T-helper 17 cell (primary cell): ENCODE results near the gene SLC4A3. TPM values are rescaled to one million over a fixed set of nuclear protein-coding genes. Genes with fewer than 3 reads are reported as not detected.

Experiments used
- ATAC-seq: fragments of 150-1000 bp; cut with Tn5 transposase; 2 replicates; pipeline ENCODE4 v1.10.0; 2021; ENCODE audit warnings: mild to moderate bottlenecking, moderate library complexity
- DNase-seq, 3 donors: peaks; one replicate each; pipeline versions ENCODE4 v3.0.0 to v3.0.0-alpha.2; 2020 to 2021
- H3K9me3 ChIP-seq: one replicate; pipeline ENCODE4 v1.7.0; 2013; ENCODE audit warnings: low read length, mild to moderate bottlenecking; ENCODE audit not compliant: control insufficient read depth, poor library complexity, severe bottlenecking
- H3K27ac Mint-ChIP-seq: one replicate; pipeline ENCODE4 v1.8.0; 2022; ENCODE audit warnings: mild to moderate bottlenecking, moderate library complexity, mixed read lengths
- H3K27me3 Mint-ChIP-seq: one replicate; pipeline ENCODE4 v1.8.0; 2022; ENCODE audit warnings: mixed read lengths
- H3K36me3 Mint-ChIP-seq: one replicate; pipeline ENCODE4 v1.8.0; 2022; ENCODE audit warnings: low read depth, mixed read lengths
- H3K4me1 Mint-ChIP-seq: one replicate; pipeline ENCODE4 v1.8.0; 2022; ENCODE audit warnings: mild to moderate bottlenecking, mixed read lengths
- H3K4me3 Mint-ChIP-seq: one replicate; pipeline ENCODE4 v1.8.0; 2022; ENCODE audit warnings: mild to moderate bottlenecking, moderate library complexity, mixed read lengths
- total RNA-seq, 4 donors: library from RNA in 2 of 4; stranded (reverse) in 2 of 4; gene quantifications; one replicate each; pipeline ENCODE4 v1.2.3 and lab custom pipeline; 2022 to 2026

SLC4A3 gene
- total RNA-seq, 2 donors from 2014 or later, result 0.08 TPM; not detected in 1

DNA sequence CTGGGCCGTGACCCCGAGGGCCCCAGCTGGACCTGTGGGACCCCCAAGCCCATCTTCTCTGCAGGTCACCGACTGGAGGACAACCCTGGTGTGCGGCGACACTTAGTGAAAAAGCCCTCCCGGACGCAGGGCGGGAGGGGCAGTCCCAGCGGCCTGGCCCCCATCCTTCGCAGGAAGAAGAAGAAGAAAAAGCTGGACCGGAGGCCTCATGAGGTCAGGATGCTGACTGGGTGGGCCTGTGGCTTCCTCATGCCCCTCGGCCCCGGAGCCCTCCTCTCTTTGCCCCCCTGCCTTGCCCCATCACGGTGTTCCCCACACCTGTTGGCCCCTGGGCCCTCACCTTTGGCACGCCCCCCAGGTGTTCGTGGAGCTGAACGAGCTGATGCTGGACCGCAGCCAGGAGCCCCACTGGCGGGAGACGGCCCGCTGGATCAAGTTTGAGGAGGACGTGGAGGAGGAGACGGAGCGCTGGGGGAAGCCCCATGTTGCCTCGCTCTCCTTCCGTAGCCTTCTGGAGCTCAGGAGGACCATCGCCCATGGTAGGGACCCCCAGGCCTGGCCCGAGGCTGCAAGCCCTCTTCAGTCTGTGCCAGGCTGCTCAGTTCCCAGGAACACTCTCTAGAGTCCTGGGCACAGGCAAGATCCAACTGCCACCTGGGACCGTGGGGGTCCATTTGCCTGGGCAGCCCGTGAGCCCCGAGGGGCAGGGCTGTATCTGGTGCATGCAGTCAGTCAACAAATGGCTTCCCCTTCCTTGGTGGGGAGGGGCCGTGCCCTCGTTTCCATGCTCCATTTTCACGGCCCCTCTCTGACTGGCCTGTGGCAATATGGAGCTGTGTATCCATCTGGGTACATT lies 4.7 kb downstream of the SLC4A3 start:
- ATAC-seq (no peak), DNase-seq (no peak)
- Mint-ChIP-seq H3K4me1 (peaks cover under 1% of the 10 kb centered on the region), H3K4me3 (no peak overlapping the region), H3K27ac (no peak overlapping the region), H3K36me3 (peaks cover 1% of the 10 kb centered on the region), H3K27me3 (peaks cover 45% of the 10 kb centered on the region)
- H3K9me3 ChIP-seq, result no peaks in the 10 kb centered on the region

DNA sequence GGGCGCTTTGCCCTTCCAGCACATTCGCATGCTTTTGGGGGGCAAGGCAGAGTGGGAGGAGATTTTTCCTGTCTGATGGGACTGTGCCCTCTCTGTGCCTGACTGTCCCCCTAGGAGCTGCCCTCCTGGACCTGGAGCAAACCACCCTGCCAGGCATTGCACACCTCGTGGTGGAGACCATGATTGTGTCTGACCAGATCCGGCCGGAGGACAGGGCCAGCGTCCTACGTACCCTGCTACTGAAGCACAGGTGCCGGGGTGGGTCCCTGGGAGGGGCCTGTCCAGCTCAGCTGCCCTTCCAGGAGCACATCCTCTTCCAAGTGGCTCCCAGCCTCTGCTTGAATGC lies 5.3 kb downstream of the SLC4A3 start:
- Mint-ChIP-seq H3K4me3 (no peak overlapping the region), H3K27me3 (peaks cover 51% of the 10 kb centered on the region), H3K27ac (no peak overlapping the region), H3K36me3 (peaks cover 3% of the 10 kb centered on the region), H3K4me1 (no peaks in the 10 kb centered on the region)
- no peaks in the 10 kb centered on the region for H3K9me3 ChIP-seq
- DNase-seq (no peak), ATAC-seq (no peak)

DNA sequence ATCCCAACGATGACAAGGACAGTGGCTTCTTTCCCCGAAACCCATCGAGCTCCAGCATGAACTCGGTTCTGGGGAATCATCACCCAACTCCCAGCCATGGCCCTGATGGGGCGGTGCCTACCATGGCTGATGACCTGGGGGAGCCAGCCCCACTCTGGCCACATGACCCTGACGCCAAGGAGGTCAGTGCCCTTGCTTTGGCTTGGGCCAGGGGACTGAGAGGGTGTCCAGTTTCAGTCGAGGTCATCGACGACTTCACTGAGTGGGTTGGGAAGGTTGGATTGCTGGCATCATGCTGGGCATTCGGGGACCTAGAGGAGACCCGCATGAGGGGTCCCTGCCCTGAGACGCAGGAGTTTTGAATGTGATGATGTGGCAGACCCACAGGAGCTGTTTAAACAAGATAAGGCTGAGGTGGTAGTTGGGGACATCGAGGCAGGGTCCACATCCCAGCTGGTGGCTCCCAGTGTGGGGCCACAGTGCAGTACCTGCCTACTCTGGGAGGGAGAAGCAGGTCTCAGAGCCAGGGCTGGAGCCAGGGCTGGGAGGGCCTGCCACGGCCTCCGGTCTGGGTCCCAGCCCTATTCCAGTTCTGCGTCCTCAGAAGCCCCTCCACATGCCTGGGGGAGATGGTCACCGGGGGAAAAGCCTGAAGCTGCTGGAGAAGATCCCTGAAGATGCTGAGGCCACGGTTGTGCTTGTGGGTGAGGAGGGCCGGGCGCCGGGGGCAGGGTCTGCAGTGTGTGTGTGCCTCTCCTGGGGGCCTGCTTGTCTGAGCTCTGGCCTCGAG lies 6.0 kb downstream of the SLC4A3 start:
- H3K27me3 Mint-ChIP-seq, result peaks cover 59% of the 10 kb centered on the region

DNA sequence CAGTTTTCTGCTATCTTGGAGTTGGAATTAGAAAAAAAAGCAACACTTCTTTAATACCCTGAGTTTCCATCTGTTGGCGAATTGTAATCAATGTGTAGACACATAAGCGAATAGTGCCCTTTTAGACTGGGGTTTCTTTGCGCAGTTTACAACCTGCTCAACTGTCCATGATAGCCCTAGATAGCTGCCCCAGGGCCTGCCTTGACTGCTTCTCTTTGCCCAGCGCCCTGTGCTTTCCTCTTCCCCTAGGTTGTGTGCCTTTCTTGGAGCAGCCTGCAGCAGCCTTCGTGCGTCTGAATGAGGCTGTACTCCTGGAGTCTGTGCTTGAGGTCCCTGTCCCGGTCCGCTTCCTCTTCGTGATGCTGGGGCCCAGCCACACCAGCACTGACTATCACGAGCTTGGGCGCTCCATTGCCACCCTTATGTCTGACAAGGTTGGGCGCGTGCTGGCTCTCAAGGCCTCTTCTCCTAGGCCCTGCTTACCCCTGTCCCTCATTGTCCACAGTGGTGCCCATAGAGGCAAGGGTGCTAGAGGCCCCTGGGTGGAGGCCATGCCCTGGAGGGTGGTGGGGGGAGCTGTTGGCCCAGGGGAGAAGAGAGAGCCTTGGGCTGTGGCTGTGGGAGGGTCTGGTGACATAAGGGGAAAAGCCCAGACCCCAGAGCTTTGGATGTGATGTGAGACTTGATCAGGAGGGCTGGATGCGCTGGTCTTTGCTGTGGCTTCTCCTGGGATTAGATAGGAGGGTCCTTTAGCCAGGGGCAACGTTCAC lies 6.9 kb downstream of the SLC4A3 start:
- DNase-seq (no peak), ATAC-seq (no peak)
- no peaks in the 10 kb centered on the region for H3K4me1 Mint-ChIP-seq

More for the DNA sequence above, 6.0 kb downstream of the SLC4A3 start:
- Mint-ChIP-seq H3K4me1 (no peaks in the 10 kb centered on the region), H3K27ac (no peak overlapping the region), H3K4me3 (no peak overlapping the region), H3K36me3 (peaks cover 3% of the 10 kb centered on the region)
- no peak for DNase-seq
- H3K9me3 ChIP-seq, result no peaks in the 10 kb centered on the region
- ATAC-seq, result no peak

DNA sequence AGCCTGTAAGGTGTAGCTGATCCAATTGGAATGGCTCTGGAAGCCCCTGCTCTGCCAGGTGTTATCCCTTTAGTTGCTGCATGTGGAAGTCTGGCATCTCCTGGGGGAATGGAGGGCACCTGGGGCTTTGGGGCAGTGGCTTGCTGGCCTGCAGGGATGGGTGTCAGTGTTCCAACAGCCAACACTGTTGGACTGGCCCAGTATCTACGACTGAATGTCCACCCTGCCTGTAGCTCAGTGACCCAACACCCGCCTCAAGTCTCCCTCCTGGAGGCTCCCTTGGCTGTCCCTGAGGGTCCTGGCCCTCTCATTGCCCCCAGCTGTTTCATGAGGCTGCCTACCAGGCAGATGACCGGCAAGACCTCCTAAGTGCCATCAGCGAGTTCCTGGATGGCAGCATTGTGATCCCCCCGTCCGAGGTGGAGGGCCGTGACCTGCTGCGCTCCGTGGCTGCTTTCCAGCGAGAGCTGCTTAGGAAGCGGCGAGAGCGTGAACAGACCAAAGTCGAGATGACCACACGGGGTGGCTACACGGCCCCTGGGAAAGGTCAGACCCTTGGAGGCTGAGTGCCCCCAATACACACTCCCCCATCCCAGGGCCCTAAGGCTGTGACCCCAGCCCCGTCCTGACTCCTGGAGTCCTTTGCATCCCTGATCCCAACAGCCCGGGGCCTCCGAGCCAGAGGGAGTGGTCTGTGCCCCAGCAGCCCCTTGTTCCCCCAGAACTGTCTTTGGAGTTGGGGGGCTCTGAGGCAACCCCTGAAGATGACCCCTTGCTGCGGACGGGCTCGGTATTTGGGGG lies 7.7 kb downstream of the SLC4A3 start:
- H3K4me1 Mint-ChIP-seq, result no peaks in the 10 kb centered on the region
- H3K4me3 Mint-ChIP-seq, result no peak overlapping the region
- peaks cover 3% of the 10 kb centered on the region for H3K36me3 Mint-ChIP-seq
- ATAC-seq (no peak), DNase-seq (no peak)
- peaks cover 62% of the 10 kb centered on the region for H3K27me3 Mint-ChIP-seq
- H3K27ac Mint-ChIP-seq, result no peak overlapping the region
- H3K9me3 ChIP-seq, result no peaks in the 10 kb centered on the region

More for the DNA sequence above, 6.9 kb downstream of the SLC4A3 start:
- Mint-ChIP-seq H3K36me3 (peaks cover 3% of the 10 kb centered on the region), H3K4me3 (no peak overlapping the region), H3K27ac (no peak overlapping the region), H3K27me3 (peaks cover 61% of the 10 kb centered on the region)
- H3K9me3 ChIP-seq, result no peaks in the 10 kb centered on the region

DNA sequence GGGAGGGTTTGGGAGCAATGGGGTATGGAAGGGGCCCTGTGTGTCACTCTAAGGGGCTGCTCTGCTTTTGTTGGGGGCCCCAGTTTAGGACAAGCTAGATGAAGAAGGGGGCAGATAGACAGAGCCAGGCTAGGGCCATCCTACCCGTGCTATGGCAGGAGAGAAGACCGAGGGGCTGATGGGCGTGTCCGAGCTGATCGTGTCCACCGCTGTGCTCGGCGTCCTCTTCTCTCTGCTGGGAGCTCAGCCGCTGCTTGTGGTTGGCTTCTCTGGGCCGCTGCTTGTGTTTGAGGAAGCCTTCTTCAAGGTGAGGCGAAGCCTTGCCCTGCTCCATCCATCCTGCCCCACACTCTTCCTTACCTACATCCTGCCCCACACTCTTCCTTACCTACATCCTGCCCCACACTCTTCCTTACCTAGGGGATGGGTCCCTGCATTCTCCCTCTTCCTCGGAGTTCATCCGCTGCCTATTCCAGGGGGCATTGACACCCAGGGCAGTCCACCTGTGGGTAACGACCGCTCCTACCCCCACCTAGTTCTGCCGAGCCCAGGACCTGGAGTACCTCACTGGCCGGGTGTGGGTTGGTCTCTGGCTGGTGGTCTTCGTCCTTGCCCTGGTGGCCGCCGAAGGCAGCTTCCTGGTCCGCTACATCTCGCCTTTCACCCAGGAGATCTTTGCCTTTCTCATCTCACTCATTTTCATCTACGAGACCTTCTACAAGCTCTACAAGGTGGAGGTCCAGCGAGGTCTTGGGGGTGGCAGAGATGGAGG lies 8.9 kb downstream of the SLC4A3 start:
- no peak overlapping the region for H3K27ac Mint-ChIP-seq
- no peaks in the 10 kb centered on the region for H3K9me3 ChIP-seq
- H3K27me3 Mint-ChIP-seq, result peaks cover 71% of the 10 kb centered on the region
- DNase-seq, result no peak
- no peak for ATAC-seq
- no peaks in the 10 kb centered on the region for H3K4me1 Mint-ChIP-seq
- no peak overlapping the region for H3K4me3 Mint-ChIP-seq
- H3K36me3 Mint-ChIP-seq, result peaks cover 3% of the 10 kb centered on the region

DNA sequence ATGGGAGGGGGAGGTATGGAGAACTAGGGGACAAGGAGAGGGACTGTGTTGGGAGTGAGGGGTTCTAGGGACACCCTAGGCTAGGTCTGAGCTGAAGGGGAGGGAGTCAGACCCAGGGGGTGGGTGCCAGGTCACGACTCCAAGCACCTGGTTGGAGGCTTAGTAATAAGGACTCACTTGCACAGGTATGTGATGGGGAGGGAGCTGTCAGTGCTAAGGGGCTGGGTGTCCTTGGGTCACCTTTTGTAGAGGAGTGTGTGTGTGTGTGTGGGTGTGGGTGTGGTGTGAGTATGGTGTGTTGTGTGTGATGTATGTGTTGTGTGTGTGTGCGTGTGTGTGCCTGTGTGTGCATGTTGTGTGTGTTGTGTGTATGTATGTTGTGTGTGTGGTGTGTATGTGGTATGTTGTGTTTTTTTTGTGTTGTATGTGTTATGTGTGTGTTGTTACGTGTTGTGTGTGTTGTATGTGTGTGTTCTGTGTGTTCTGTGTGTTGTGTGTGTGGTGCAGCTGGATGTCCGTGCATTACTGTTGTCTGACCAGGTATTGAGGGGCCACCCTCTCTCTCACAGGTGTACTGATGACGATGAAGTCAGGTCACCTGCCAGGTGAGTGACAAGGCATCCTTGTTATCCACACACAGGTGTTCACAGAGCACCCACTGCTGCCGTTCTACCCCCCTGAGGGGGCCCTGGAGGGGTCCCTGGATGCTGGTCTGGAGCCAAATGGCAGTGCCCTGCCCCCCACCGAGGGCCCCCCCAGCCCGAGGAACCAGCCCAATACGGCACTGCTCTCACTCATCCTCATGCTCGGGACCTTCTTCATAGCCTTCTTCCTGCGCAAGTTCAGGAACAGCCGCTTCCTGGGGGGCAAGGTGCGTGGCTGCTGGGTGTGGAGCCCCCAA lies 9.8 kb downstream of the SLC4A3 start:
- H3K27ac Mint-ChIP-seq, result no peak overlapping the region
- no peak for DNase-seq

DNA sequence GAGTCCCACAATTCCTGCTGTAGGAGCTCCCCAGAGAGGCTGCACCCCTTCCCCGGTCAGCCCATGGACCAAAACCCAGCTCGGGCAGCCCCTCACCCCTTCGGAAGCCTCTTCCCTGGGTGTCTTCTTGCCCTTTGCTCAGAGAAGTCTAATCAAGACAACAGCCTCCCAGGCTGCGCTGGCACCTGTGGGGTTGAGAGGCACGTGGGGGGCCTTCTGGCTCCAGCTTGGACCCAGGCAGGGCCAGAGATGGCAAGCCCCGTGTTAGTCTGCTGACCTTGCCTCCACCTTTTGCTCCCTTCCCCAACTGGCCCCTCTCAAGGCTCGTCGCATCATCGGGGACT lies 10.4 kb downstream of the SLC4A3 start:
- H3K9me3 ChIP-seq, result no peaks in the 10 kb centered on the region
- H3K36me3 Mint-ChIP-seq, result peaks cover 3% of the 10 kb centered on the region
- peaks cover 70% of the 10 kb centered on the region for H3K27me3 Mint-ChIP-seq
- H3K4me1 Mint-ChIP-seq, result peaks cover 6% of the 10 kb centered on the region
- H3K27ac Mint-ChIP-seq, result no peak overlapping the region
- ATAC-seq (no peak), DNase-seq (no peak)
- no peak overlapping the region for H3K4me3 Mint-ChIP-seq

More for the DNA sequence above, 9.8 kb downstream of the SLC4A3 start:
- ATAC-seq, result no peak
- H3K9me3 ChIP-seq, result no peaks in the 10 kb centered on the region
- H3K4me1 Mint-ChIP-seq, result no peaks in the 10 kb centered on the region
- H3K36me3 Mint-ChIP-seq, result peaks cover 3% of the 10 kb centered on the region
- no peak overlapping the region for H3K4me3 Mint-ChIP-seq
- H3K27me3 Mint-ChIP-seq, result peaks cover 71% of the 10 kb centered on the region

DNA sequence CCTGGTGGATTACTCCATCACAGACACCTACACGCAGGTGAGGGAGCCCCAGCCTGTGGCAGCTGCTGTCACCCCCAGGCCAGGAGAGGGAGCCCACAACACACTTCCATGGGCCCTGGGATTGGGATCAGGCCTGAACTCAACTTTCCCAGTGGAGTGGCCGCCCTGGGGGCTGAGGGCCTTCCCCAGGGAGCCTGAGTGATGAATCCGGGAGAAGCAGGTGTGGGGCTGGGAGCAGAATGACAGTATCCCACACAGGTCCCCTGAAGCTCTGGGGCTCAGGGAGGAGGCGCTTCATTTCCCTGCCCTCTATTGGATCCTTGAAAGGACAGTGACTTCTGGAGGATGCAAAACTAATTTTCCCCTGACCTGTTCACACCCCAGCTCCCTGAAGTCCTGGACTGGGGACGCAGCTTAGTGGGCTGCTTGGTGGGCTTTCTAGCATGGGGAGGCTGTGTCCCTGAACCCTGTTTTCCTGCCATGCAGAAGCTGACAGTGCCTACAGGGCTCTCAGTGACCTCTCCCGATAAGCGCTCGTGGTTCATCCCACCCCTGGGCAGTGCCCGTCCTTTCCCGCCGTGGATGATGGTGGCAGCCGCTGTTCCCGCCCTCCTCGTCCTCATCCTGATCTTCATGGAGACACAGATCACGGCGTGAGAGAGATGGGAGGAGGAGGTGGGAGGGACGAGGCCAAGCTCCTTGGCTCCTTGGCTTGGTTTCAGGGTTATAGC lies 11.0 kb downstream of the SLC4A3 start:
- Mint-ChIP-seq H3K27ac (no peak overlapping the region), H3K36me3 (peaks cover 3% of the 10 kb centered on the region), H3K4me3 (no peak overlapping the region), H3K4me1 (peaks cover 6% of the 10 kb centered on the region), H3K27me3 (peaks cover 71% of the 10 kb centered on the region)
- DNase-seq (no peak), ATAC-seq (no peak)
- H3K9me3 ChIP-seq, result no peaks in the 10 kb centered on the region

DNA sequence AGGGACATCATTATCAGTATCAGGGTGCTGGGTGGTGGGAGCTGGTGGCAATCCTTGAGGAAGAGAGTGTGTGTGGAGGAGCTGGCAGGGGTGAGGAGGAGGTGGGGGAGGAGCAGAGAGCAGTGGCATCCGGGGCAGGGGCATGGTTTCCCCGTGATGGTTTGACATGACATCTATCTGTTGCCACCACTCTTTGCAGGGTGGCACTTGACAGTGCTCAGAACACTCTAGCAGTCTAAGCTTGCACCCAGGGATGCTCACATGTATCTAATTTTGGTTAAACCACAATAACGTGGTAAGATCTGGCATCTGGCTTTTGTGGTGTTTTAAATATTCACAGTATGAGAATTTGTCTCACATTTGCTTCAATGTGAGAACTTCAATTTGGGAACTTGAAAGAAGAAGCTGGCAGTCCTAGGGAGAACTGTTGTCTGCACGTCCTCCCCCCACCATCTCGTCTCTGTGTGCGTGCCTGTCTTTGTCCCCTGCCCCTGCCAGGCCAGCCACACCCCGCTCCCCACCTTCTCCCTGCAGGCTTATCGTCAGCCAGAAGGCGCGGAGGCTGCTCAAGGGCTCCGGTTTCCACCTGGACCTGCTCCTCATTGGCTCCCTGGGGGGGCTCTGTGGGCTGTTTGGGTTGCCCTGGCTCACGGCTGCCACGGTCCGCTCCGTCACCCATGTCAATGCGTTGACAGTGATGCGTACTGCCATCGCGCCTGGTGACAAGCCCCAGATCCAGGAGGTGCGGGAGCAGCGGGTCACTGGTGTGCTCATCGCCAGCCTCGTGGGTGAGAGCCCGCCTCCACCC lies 11.7 kb downstream of the SLC4A3 start:
- peaks cover 6% of the 10 kb centered on the region for H3K4me1 Mint-ChIP-seq
- no peak for ATAC-seq
- no peak overlapping the region for H3K4me3 Mint-ChIP-seq
- H3K36me3 Mint-ChIP-seq, result peaks cover 3% of the 10 kb centered on the region
- no peaks in the 10 kb centered on the region for H3K9me3 ChIP-seq
- no peak overlapping the region for H3K27ac Mint-ChIP-seq
- no peak for DNase-seq
- peaks cover 71% of the 10 kb centered on the region for H3K27me3 Mint-ChIP-seq
